CD8-positive, alpha-beta memory T cell (primary cell): ENCODE measurements around the gene NPSR1. TPM values are rescaled to one million over a fixed set of nuclear protein-coding genes. Genes with fewer than 3 reads are reported as not detected.

Experiments
- CTCF ChIA-PET: fragments of 350-600 bp; sonication (Branson Sonifier 250); formaldehyde crosslinking; loops from one replicate; lab custom pipeline; 2021; ENCODE audit warnings: antibody characterized with exemption; lab: Charles Lee
- POLR2A ChIA-PET: fragments of 350-600 bp; sonication (Branson Sonifier 250); formaldehyde crosslinking; loops from one replicate; lab custom pipeline; 2021; ENCODE audit warnings: antibody characterized with exemption; lab: Charles Lee
- DNase-seq, 5 donors: peaks; one replicate each; pipeline versions ENCODE4 v3.0.0 to v3.0.0-alpha.2; 2020 to 2022; ENCODE audit warnings: mixed read lengths in 1 of 5
- H3K27ac ChIP-seq: one replicate; pipeline ENCODE4 v1.7.0; 2013; ENCODE audit warnings: low read depth, mild to moderate bottlenecking, low read length, moderate library complexity
- H3K27me3 ChIP-seq: 2 replicates; pipeline ENCODE4 v1.7.0; 2013; ENCODE audit warnings: low read length, mild to moderate bottlenecking; ENCODE audit not compliant: insufficient read depth, poor library complexity, severe bottlenecking
- H3K36me3 ChIP-seq: 2 replicates; pipeline ENCODE4 v1.7.0; 2013; ENCODE audit warnings: mild to moderate bottlenecking, low read length, moderate library complexity; ENCODE audit not compliant: insufficient read depth
- H3K4me1 ChIP-seq: 2 replicates; pipeline ENCODE4 v1.7.0; 2013; ENCODE audit warnings: mild to moderate bottlenecking, low read length, moderate library complexity; ENCODE audit not compliant: insufficient read depth
- H3K4me3 ChIP-seq: 2 replicates; pipeline ENCODE4 v1.7.0; 2013; ENCODE audit warnings: mild to moderate bottlenecking, low read length
- H3K9me3 ChIP-seq: 2 replicates; pipeline ENCODE4 v1.7.0; 2013; ENCODE audit warnings: mild to moderate bottlenecking, low read length
- H3K27ac Mint-ChIP-seq, 8 donors: one replicate each; pipeline ENCODE4 v1.8.0; 2020 to 2021; ENCODE audit warnings: mixed read lengths in 8 of 8, mild to moderate bottlenecking in 6 of 8, inconsistent platforms in 3 of 8, moderate library complexity in 3 of 8
- H3K27me3 Mint-ChIP-seq, 2 donors: one replicate each; pipeline ENCODE4 v1.8.0; 2020 to 2021; ENCODE audit warnings: mixed read lengths in 2 of 2, mild to moderate bottlenecking in 1 of 2, moderate library complexity in 1 of 2
- H3K36me3 Mint-ChIP-seq, 3 donors: one replicate each; pipeline ENCODE4 v1.8.0; 2020 to 2021; ENCODE audit warnings: mixed read lengths in 3 of 3, inconsistent platforms in 1 of 3, mild to moderate bottlenecking in 1 of 3
- H3K4me1 Mint-ChIP-seq, 3 donors: one replicate each; pipeline ENCODE4 v1.8.0; 2020 to 2021; ENCODE audit warnings: mixed read lengths in 3 of 3, inconsistent platforms in 1 of 3, mild to moderate bottlenecking in 1 of 3
- H3K4me3 Mint-ChIP-seq, 7 donors: one replicate each; pipeline ENCODE4 v1.8.0; 2020 to 2021; ENCODE audit warnings: mixed read lengths in 7 of 7, mild to moderate bottlenecking in 6 of 7, moderate library complexity in 4 of 7, inconsistent platforms in 2 of 7
- H3K9me3 Mint-ChIP-seq, 5 donors: one replicate each; pipeline ENCODE4 v1.8.0; 2020 to 2022; ENCODE audit warnings: mixed read lengths in 5 of 5, mild to moderate bottlenecking in 3 of 5, moderate library complexity in 2 of 5, inconsistent platforms in 1 of 5
- polyA plus RNA-seq: library from polyadenylated mRNA; unstranded; fragments of 300-500 nt; fragmentation: Illumina TruSeq; gene quantifications from one replicate; pipeline ENCODE4 v1.2.3, GENCODE V29; 2021
- total RNA-seq, 2 experiments: library from RNA; stranded (reverse); gene quantifications; one replicate each; pipeline ENCODE4 v1.2.3, GENCODE V29; 2021

The NPSR1 gene
- total and polyA plus RNA-seq, 3 experiments from 2014 or later, result not detected

- Histone ChIP-seq H3K36me3 (no peaks in the 10 kb centered on the region), H3K4me1 (no peaks in the 10 kb centered on the region), H3K27ac (no peak overlapping the region), H3K27me3 (no peaks in the 10 kb centered on the region), H3K4me3 (no peak overlapping the region), H3K9me3 (no peaks in the 10 kb centered on the region)
- Mint-ChIP-seq H3K4me3 (no peak overlapping the region), H3K27me3 (peaks cover 2 to 25% of the 10 kb centered on the region in 2 donors), H3K27ac (no peak overlapping the region), H3K9me3 (peaks cover 0 to 8% (median 0%) of the 10 kb centered on the region in 5 donors), H3K4me1 (no peaks in the 10 kb centered on the region), H3K36me3 (no peaks in the 10 kb centered on the region)
- ChIA-PET CTCF (no interaction called here), POLR2A (no interaction called here)
- no peak for DNase-seq
Observed at GRCh38 chr7:34747176-34747781, 89.3 kb downstream of the NPSR1 start.

- H3K9me3 Mint-ChIP-seq, result peaks cover 0 to 3% (median 0%) of the 10 kb centered on the region in 5 donors
- no peak for DNase-seq
- peaks cover 2 to 17% of the 10 kb centered on the region in 2 donors for H3K27me3 Mint-ChIP-seq
- H3K36me3 Mint-ChIP-seq, result no peaks in the 10 kb centered on the region
- no peak overlapping the region for H3K4me3 Mint-ChIP-seq
- Histone ChIP-seq H3K27ac (no peak overlapping the region), H3K9me3 (no peaks in the 10 kb centered on the region), H3K4me3 (no peak overlapping the region), H3K36me3 (no peaks in the 10 kb centered on the region), H3K27me3 (no peaks in the 10 kb centered on the region), H3K4me1 (no peaks in the 10 kb centered on the region)
- POLR2A ChIA-PET, result no interaction called here
- H3K27ac Mint-ChIP-seq, result no peak overlapping the region
- H3K4me1 Mint-ChIP-seq, result no peaks in the 10 kb centered on the region
- CTCF ChIA-PET, result no interaction called here
Observed at GRCh38 chr7:34747867-34748727, 90.1 kb downstream of the NPSR1 start.

GRCh38 chr7:34748728-34749089, 90.7 kb downstream of the NPSR1 start:
- Mint-ChIP-seq H3K36me3 (no peaks in the 10 kb centered on the region), H3K9me3 (no peaks in the 10 kb centered on the region), H3K4me1 (no peaks in the 10 kb centered on the region), H3K27ac (peak overlapping the region in 1 of 8 donors; percentile 12), H3K27me3 (peaks cover 2 to 16% of the 10 kb centered on the region in 2 donors), H3K4me3 (no peak overlapping the region)
- H3K9me3 ChIP-seq, result no peaks in the 10 kb centered on the region
- H3K4me1 ChIP-seq, result no peaks in the 10 kb centered on the region
- POLR2A ChIA-PET, result no interaction called here
- no peak for DNase-seq
- H3K27ac ChIP-seq, result no peak overlapping the region
- H3K27me3 ChIP-seq, result no peaks in the 10 kb centered on the region
- no peaks in the 10 kb centered on the region for H3K36me3 ChIP-seq
- CTCF ChIA-PET, result no interaction called here
- no peak overlapping the region for H3K4me3 ChIP-seq

- Histone ChIP-seq H3K27me3 (no peaks in the 10 kb centered on the region), H3K4me3 (no peak overlapping the region), H3K27ac (no peak overlapping the region), H3K36me3 (no peaks in the 10 kb centered on the region), H3K9me3 (no peaks in the 10 kb centered on the region), H3K4me1 (no peaks in the 10 kb centered on the region)
- ChIA-PET CTCF (no interaction called here), POLR2A (no interaction called here)
- DNase-seq, result no peak
- Mint-ChIP-seq H3K36me3 (no peaks in the 10 kb centered on the region), H3K4me1 (no peaks in the 10 kb centered on the region), H3K27ac (peak overlapping the region in 1 of 8 donors; percentile 14), H3K4me3 (no peak overlapping the region), H3K9me3 (no peaks in the 10 kb centered on the region), H3K27me3 (peaks cover 2 to 15% of the 10 kb centered on the region in 2 donors)
Observed at GRCh38 chr7:34749446-34749845, 91.4 kb downstream of the NPSR1 start.

- no peaks in the 10 kb centered on the region for H3K4me1 Mint-ChIP-seq
- peaks cover 2 to 10% of the 10 kb centered on the region in 2 donors for H3K27me3 Mint-ChIP-seq
- Histone ChIP-seq H3K4me1 (no peaks in the 10 kb centered on the region), H3K4me3 (no peak overlapping the region), H3K27me3 (no peaks in the 10 kb centered on the region), H3K27ac (no peak overlapping the region), H3K9me3 (no peaks in the 10 kb centered on the region), H3K36me3 (no peaks in the 10 kb centered on the region)
- POLR2A ChIA-PET, result no interaction called here
- H3K4me3 Mint-ChIP-seq, result peak overlapping the region in 1 of 7 donors; percentile 74
- peak overlapping the region in 1 of 8 donors; percentile 39 for H3K27ac Mint-ChIP-seq
- no peaks in the 10 kb centered on the region for H3K36me3 Mint-ChIP-seq
- CTCF ChIA-PET, result no interaction called here
- H3K9me3 Mint-ChIP-seq, result no peaks in the 10 kb centered on the region
- no peak for DNase-seq
Observed at GRCh38 chr7:34750209-34750608, 92.2 kb downstream of the NPSR1 start.

- H3K9me3 ChIP-seq, result no peaks in the 10 kb centered on the region
- ChIA-PET CTCF (no interaction called here), POLR2A (no interaction called here)
Observed at GRCh38 chr7:34750636-34751035, 92.6 kb downstream of the NPSR1 start.

GRCh38 chr7:34751725-34752643, 94.0 kb downstream of the NPSR1 start:
- H3K9me3 ChIP-seq, result no peaks in the 10 kb centered on the region
- H3K36me3 ChIP-seq, result no peaks in the 10 kb centered on the region
- Mint-ChIP-seq H3K27ac (no peak overlapping the region), H3K27me3 (peaks cover 2 to 3% of the 10 kb centered on the region in 2 donors), H3K4me3 (no peak overlapping the region), H3K36me3 (no peaks in the 10 kb centered on the region), H3K9me3 (no peaks in the 10 kb centered on the region), H3K4me1 (no peaks in the 10 kb centered on the region)
- H3K27ac ChIP-seq, result no peak overlapping the region
- no peaks in the 10 kb centered on the region for H3K4me1 ChIP-seq
- no peaks in the 10 kb centered on the region for H3K27me3 ChIP-seq
- CTCF ChIA-PET, result no interaction called here
- DNase-seq, result no peak
- H3K4me3 ChIP-seq, result no peak overlapping the region
- POLR2A ChIA-PET, result no interaction called here

More at GRCh38 chr7:34750636-34751035, 92.6 kb downstream of the NPSR1 start:
- H3K4me1 ChIP-seq, result no peaks in the 10 kb centered on the region
- no peaks in the 10 kb centered on the region for H3K36me3 ChIP-seq
- H3K27ac ChIP-seq, result no peak overlapping the region
- no peaks in the 10 kb centered on the region for H3K36me3 Mint-ChIP-seq
- no peak for DNase-seq
- no peaks in the 10 kb centered on the region for H3K9me3 Mint-ChIP-seq
- no peaks in the 10 kb centered on the region for H3K4me1 Mint-ChIP-seq
- H3K4me3 Mint-ChIP-seq, result peak overlapping the region in 1 of 7 donors; percentile 74
- H3K4me3 ChIP-seq, result no peak overlapping the region
- peak overlapping the region in 1 of 8 donors; percentile 45 for H3K27ac Mint-ChIP-seq
- H3K27me3 ChIP-seq, result no peaks in the 10 kb centered on the region
- H3K27me3 Mint-ChIP-seq, result peaks cover 2 to 9% of the 10 kb centered on the region in 2 donors
